IMR-90 (cell line): ENCODE results near the gene ZNF613. TPM values are rescaled to one million over a fixed set of nuclear protein-coding genes. Genes with fewer than 3 reads are reported as not detected.

Experiments
- ATAC-seq: fragments of 200-7000 bp; cut with Tn5 transposase; 2 replicates; pipeline ENCODE4 v1.9.1; 2020; ENCODE audit warnings: low read depth, mild to moderate bottlenecking, moderate library complexity
- BruUV-seq: library from RNA; stranded (reverse); fragments of 400-500 nt; replicated peaks from 2 replicates; lab custom pipeline; 2021; lab: Mats Ljungman, UMichigan
- CTCF ChIA-PET: fragments of 300-600 bp; formaldehyde crosslinking; extraction: SDS; loops from one replicate; lab custom pipeline; 2021; ENCODE audit warnings: antibody characterized with exemption; lab: Yijun Ruan, JAX
- POLR2A ChIA-PET: fragments of 300-600 bp; sonication (Branson Sonifier 250); formaldehyde crosslinking; loops from one replicate; lab custom pipeline; 2022; ENCODE audit warnings: antibody characterized with exemption; ENCODE audit not compliant: unreplicated experiment; lab: Charles Lee
- DNase-seq: peaks from one replicate; pipeline ENCODE4 v3.0.0; 2013
- H2AFZ ChIP-seq: replicated peaks from 2 replicates; pipeline ENCODE3; 2013; ENCODE audit warnings: low read length, mild to moderate bottlenecking; ENCODE audit not compliant: poor library complexity
- H2AK5ac ChIP-seq: 2 replicates; pipeline ENCODE4 v1.6.1; 2013; ENCODE audit warnings: low read depth, low read length, inconsistent platforms
- H2AK9ac ChIP-seq: replicated peaks from 2 replicates; pipeline ENCODE3; 2013; ENCODE audit warnings: mild to moderate bottlenecking, low read depth, low read length, moderate library complexity; ENCODE audit not compliant: poor library complexity
- H2BK120ac ChIP-seq: 2 replicates; pipeline ENCODE4 v1.6.1; 2013; ENCODE audit warnings: low read depth, low read length, inconsistent platforms
- H2BK15ac ChIP-seq: 3 replicates; pipeline ENCODE4 v1.6.1; 2013; ENCODE audit warnings: low read depth, low read length, inconsistent platforms
- H2BK20ac ChIP-seq: 2 replicates; pipeline ENCODE4 v1.6.1; 2013; ENCODE audit warnings: low read depth, mild to moderate bottlenecking, inconsistent platforms, low read length, moderate library complexity
- H2BK5ac ChIP-seq: 2 replicates; pipeline ENCODE4 v1.6.1; 2013; ENCODE audit warnings: mild to moderate bottlenecking, low read depth, low read length, inconsistent platforms; ENCODE audit not compliant: poor library complexity, severe bottlenecking
- H3K14ac ChIP-seq: replicated peaks from 2 replicates; pipeline ENCODE4 v1.6.1; 2013; ENCODE audit warnings: low read depth, low read length, inconsistent platforms
- H3K18ac ChIP-seq: 2 replicates; pipeline ENCODE4 v1.6.1; 2013; ENCODE audit warnings: low read depth, low read length, control low read depth
- H3K23ac ChIP-seq: 2 replicates; pipeline ENCODE4 v1.6.1; 2013; ENCODE audit warnings: low read depth, low read length, inconsistent platforms
- H3K27ac ChIP-seq: 2 replicates; pipeline ENCODE4 v1.5.1; 2013; ENCODE audit warnings: mild to moderate bottlenecking, control low read depth, low read length; ENCODE audit not compliant: insufficient read depth
- H3K27me3 ChIP-seq: 2 replicates; pipeline ENCODE4 v1.6.1; 2013; ENCODE audit warnings: low read length; ENCODE audit not compliant: control insufficient read depth, insufficient read depth
- H3K36me3 ChIP-seq: 2 replicates; pipeline ENCODE4 v1.6.1; 2013; ENCODE audit warnings: low read length, mixed read lengths; ENCODE audit not compliant: control insufficient read depth, insufficient read depth
- H3K4ac ChIP-seq: 2 replicates; pipeline ENCODE4 v1.6.1; 2013; ENCODE audit warnings: low read depth, low read length, inconsistent platforms
- H3K4me1 ChIP-seq: 2 replicates; pipeline ENCODE4 v1.6.1; 2013; ENCODE audit warnings: low read length, mixed read lengths; ENCODE audit not compliant: control insufficient read depth, insufficient read depth
- H3K4me2 ChIP-seq: 2 replicates; pipeline ENCODE4 v1.6.1; 2013; ENCODE audit warnings: low read depth, mild to moderate bottlenecking, control low read depth, low read length, moderate library complexity
- H3K4me3 ChIP-seq: 2 replicates; pipeline ENCODE4 v1.5.1; 2013; ENCODE audit warnings: low read depth, mild to moderate bottlenecking, control low read depth, low read length, moderate library complexity; ENCODE audit not compliant: insufficient read depth
- H3K56ac ChIP-seq: 2 replicates; pipeline ENCODE4 v1.6.1; 2013; ENCODE audit warnings: low read length, inconsistent platforms; ENCODE audit not compliant: insufficient read depth; ENCODE audit errors: extremely low read depth
- H3K79me1 ChIP-seq, 2 experiments: 2 replicates each; pipeline ENCODE4 v1.6.1; 2013; ENCODE audit warnings: low read length in 2 of 2, inconsistent platforms in 1 of 2, low read depth in 1 of 2
- H3K9ac ChIP-seq: 2 replicates; pipeline ENCODE4 v1.6.1; 2013; ENCODE audit warnings: low read depth, low read length, control low read depth
- H3K9me1 ChIP-seq: 2 replicates; pipeline ENCODE4 v1.6.1; 2013; ENCODE audit warnings: low read length, inconsistent platforms; ENCODE audit not compliant: insufficient read depth
- H3K9me3 ChIP-seq: 2 replicates; pipeline ENCODE4 v1.6.1; 2013; ENCODE audit warnings: low read length; ENCODE audit not compliant: control insufficient read depth, insufficient read depth
- H4K20me1 ChIP-seq: 2 replicates; pipeline ENCODE4 v1.6.1; 2013; ENCODE audit warnings: low read length, inconsistent platforms; ENCODE audit not compliant: insufficient read depth
- H4K5ac ChIP-seq: 2 replicates; pipeline ENCODE4 v1.6.1; 2013; ENCODE audit warnings: mild to moderate bottlenecking, low read depth, low read length, control low read depth
- H4K8ac ChIP-seq, 2 experiments: 2 replicates each; pipeline ENCODE4 v1.6.1; 2013; ENCODE audit warnings: low read depth in 2 of 2, low read length in 2 of 2, control low read depth in 1 of 2, inconsistent platforms in 1 of 2
- H4K91ac ChIP-seq: 2 replicates; pipeline ENCODE4 v1.6.1; 2013; ENCODE audit warnings: low read depth, low read length, inconsistent platforms; ENCODE audit not compliant: insufficient read depth
- CEBPB ChIP-seq: IDR thresholded peaks from 2 replicates; pipeline ENCODE4 v1.6.1; 2012; ENCODE audit warnings: low read depth, low read length, improper control_type of control experiment
- FOS ChIP-seq: fragments of 150-350 bp; IDR thresholded peaks from 2 replicates; pipeline ENCODE4 v1.6.1; 2016; ENCODE audit warnings: low read depth, low read length
- MAFK ChIP-seq: IDR thresholded peaks from 2 replicates; pipeline ENCODE4 v1.6.1; 2012; ENCODE audit warnings: low read depth, low read length, improper control_type of control experiment
- MAZ ChIP-seq: IDR thresholded peaks from 2 replicates; pipeline ENCODE4 v1.6.1; 2012; ENCODE audit warnings: low read depth, mild to moderate bottlenecking, low read length, improper control_type of control experiment, moderate library complexity, borderline replicate concordance
- MXI1 ChIP-seq: IDR thresholded peaks from 2 replicates; pipeline ENCODE4 v1.6.1; 2012; ENCODE audit warnings: low read depth, mild to moderate bottlenecking, low read length, moderate library complexity, borderline replicate concordance
- NFE2L2 ChIP-seq: fragments of 150-350 bp; IDR thresholded peaks from 2 replicates; pipeline ENCODE4 v1.6.1; 2016; ENCODE audit warnings: low read depth, mild to moderate bottlenecking, low read length
- POLR2A ChIP-seq: IDR thresholded peaks from 2 replicates; pipeline ENCODE4 v1.6.1; 2012; ENCODE audit warnings: mild to moderate bottlenecking, low read depth, low read length
- RAD21 ChIP-seq: IDR thresholded peaks from 2 replicates; pipeline ENCODE4 v1.6.1; 2012; ENCODE audit warnings: low read length, improper control_type of control experiment
- RCOR1 ChIP-seq: IDR thresholded peaks from 2 replicates; pipeline ENCODE4 v1.6.1; 2012; ENCODE audit warnings: mild to moderate bottlenecking, low read length, improper control_type of control experiment; ENCODE audit not compliant: insufficient replicate concordance
- SMC3 ChIP-seq: fragments of 150-350 bp; IDR thresholded peaks from 2 replicates; pipeline ENCODE4 v1.6.1; 2016; ENCODE audit warnings: low read depth, mild to moderate bottlenecking, antibody characterized with exemption, low read length, moderate library complexity
- USF2 ChIP-seq: fragments of 150-350 bp; IDR thresholded peaks from 2 replicates; pipeline ENCODE4 v1.6.1; 2017; ENCODE audit warnings: mild to moderate bottlenecking, antibody characterized with exemption, low read length, low read depth
- WGBS, 2 experiments: methylation state at CpG; one replicate each; pipeline versions ENCODE4 v1.1.5 to v1.1.7; 2013; ENCODE audit warnings: missing lambda C conversion rate in 2 of 2; ENCODE audit not compliant: insufficient read length in 1 of 2; ENCODE audit errors: extremely low coverage in 2 of 2; 5-methylcytosine and 5-hydroxymethylcytosine counted together
- dilution Hi-C: fragments of 300-500 bp; cut with HindIII; formaldehyde crosslinking; loops from one replicate; pipeline ENCODE4 v1.14.3; 2018; ENCODE audit warnings: low sequenced_read_pairs; ENCODE audit not compliant: unreplicated experiment
- in situ Hi-C: fragments of 300-500 bp; cut with MboI; formaldehyde crosslinking; loops from 3 replicates; pipeline ENCODE4 v1.14.3; 2019; ENCODE audit warnings: low sequenced_read_pairs, inconsistent platforms, mixed read lengths
- intact Hi-C: fragments of 100-400 bp; cut with micrococcal nuclease; formaldehyde crosslinking; loops from 2 replicates; pipeline ENCODE4 v1.10.0; 2022
- polyA plus RNA-seq, 3 experiments: library from polyadenylated mRNA; depleted of rRNA; stranded (reverse); fragments of >200 nt; gene quantifications; 2 replicates each; pipeline ENCODE4 v1.2.3, GENCODE V29; 2012; ENCODE audit warnings: low replicate concordance in 1 of 3
- total RNA-seq: library from RNA; depleted of rRNA; stranded (reverse); fragments of >200 nt; gene quantifications from 2 replicates; pipeline ENCODE4 v1.2.3, GENCODE V29; 2012
- TF ChIP-seq, protein P1 (sequence below): conservative IDR thresholded peaks from 2 replicates; pipeline ENCODE4 v1.5.1; 2012; ENCODE audit warnings: mild to moderate bottlenecking, low read depth, low read length, improper control_type of control experiment

Gene ZNF613
- total and polyA plus RNA-seq, 2 of the 4 experiments (the other 2 are of a cell fraction), result 3.3 to 10.4 TPM

- intact Hi-C loops, result loop anchor here (1.0 kb wide), 1 partner anchor 16 kb away; no protein-coding TSS in a partner anchor
- Histone ChIP-seq H3K4me1 (no peaks in the 10 kb centered on the region), H2BK120ac (peak within 1 kb of the TSS; percentile 22), H2BK20ac (no peak within 1 kb of the TSS), H3K4ac (peak within 1 kb of the TSS; percentile 46), H3K4me2 (peak within 1 kb of the TSS; percentile 78), H3K4me3 (peak within 1 kb of the TSS; percentile 76), H3K9me3 (peaks cover 20% of the 10 kb centered on the region), H3K14ac (peak within 1 kb of the TSS; percentile 74), H3K79me1 (peaks cover 0 to 5% of the 10 kb centered on the region in 2 experiments; a peak in 1 of 4 replicates), H3K9me1 (no peaks in the 10 kb centered on the region), H3K27ac (peak within 1 kb of the TSS; percentile 69), H3K18ac (no peak within 1 kb of the TSS; the same call in 1 of the 2 replicates), H2BK5ac (peak within 1 kb of the TSS; percentile 42), H3K36me3 (peaks cover 18% of the 10 kb centered on the region), H3K9ac (peak within 1 kb of the TSS; percentile 86), H2AFZ (peak within 1 kb of the TSS; percentile 95), H3K56ac (peak within 1 kb of the TSS; percentile 45; the same call in 1 of the 2 replicates), H4K91ac (peak within 1 kb of the TSS; percentile 23; the same call in 1 of the 2 replicates), H3K23ac (peak within 1 kb of the TSS; percentile 74; the same call in 1 of the 2 replicates), H2BK15ac (no peak within 1 kb of the TSS), H2AK9ac (peak within 1 kb of the TSS; percentile 58), H4K8ac (peak within 1 kb of the TSS; percentile 68 to 88), H4K5ac (peak within 1 kb of the TSS; percentile 30), H3K27me3 (no peaks in the 10 kb centered on the region), H4K20me1 (no peaks in the 10 kb centered on the region), H2AK5ac (no peak within 1 kb of the TSS)
- in situ Hi-C loops, result no loop called here
- ChIA-PET POLR2A (interaction anchor here (0.6 kb wide), 1 partner anchor 1792 kb away, joined by 3 read pairs; no protein-coding TSS in a partner anchor), CTCF (no interaction called here)
- BruUV-seq, result no TSS peak
- ATAC-seq, result peak; percentile 99
- DNase-seq, result peak; percentile 93
- dilution Hi-C loops, result no loop called here
- WGBS, 2 experiments, result 1% methylated on average over 24 of the region's 56 CpGs; no CpG with 5 or more reads in 1 of the 2 experiments
- TF ChIP-seq CEBPB (peak; percentile 98), MAZ (peak; percentile 59; the same call in 1 of the 2 replicates), RAD21 (peak; percentile 16; the same call in 1 of the 2 replicates), MXI1 (peak; percentile 30; the same call in 1 of the 2 replicates), FOS (0 out of 2 replicates have a peak, but pooled peaks have one; percentile 2), RCOR1 (no peak), POLR2A (0 out of 2 replicates have a peak, but pooled peaks have one; percentile 37), USF2 (no peak; the same call in 1 of the 2 replicates), SMC3 (no peak), NFE2L2 (0 out of 2 replicates have a peak, but pooled peaks have one; percentile 1), MAFK (no peak)
- TF ChIP-seq, protein P1, sequence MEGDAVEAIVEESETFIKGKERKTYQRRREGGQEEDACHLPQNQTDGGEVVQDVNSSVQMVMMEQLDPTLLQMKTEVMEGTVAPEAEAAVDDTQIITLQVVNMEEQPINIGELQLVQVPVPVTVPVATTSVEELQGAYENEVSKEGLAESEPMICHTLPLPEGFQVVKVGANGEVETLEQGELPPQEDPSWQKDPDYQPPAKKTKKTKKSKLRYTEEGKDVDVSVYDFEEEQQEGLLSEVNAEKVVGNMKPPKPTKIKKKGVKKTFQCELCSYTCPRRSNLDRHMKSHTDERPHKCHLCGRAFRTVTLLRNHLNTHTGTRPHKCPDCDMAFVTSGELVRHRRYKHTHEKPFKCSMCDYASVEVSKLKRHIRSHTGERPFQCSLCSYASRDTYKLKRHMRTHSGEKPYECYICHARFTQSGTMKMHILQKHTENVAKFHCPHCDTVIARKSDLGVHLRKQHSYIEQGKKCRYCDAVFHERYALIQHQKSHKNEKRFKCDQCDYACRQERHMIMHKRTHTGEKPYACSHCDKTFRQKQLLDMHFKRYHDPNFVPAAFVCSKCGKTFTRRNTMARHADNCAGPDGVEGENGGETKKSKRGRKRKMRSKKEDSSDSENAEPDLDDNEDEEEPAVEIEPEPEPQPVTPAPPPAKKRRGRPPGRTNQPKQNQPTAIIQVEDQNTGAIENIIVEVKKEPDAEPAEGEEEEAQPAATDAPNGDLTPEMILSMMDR, result no peak
Observed at GRCh38 chr19:51887522-51888498, 39.5 kb upstream of the ZNF613 start, which contains the start of gene ZNF577. TSS of gene ZNF577 (minus strand) at chr19:51887951. CDS start at chr19:51880382, 7,569 bp downstream.
